ENCODE results near the gene HAPSTR1. TPM values are rescaled to one million over a fixed set of nuclear protein-coding genes. Genes with fewer than 3 reads are reported as not detected.

HAPSTR1 gene
- total and polyA plus RNA-seq, 2 of the 8 experiments (the other 6 are each of a cell fraction or from before 2014, with no cell fraction given) = 11.9 to 66.1 TPM

DNA sequence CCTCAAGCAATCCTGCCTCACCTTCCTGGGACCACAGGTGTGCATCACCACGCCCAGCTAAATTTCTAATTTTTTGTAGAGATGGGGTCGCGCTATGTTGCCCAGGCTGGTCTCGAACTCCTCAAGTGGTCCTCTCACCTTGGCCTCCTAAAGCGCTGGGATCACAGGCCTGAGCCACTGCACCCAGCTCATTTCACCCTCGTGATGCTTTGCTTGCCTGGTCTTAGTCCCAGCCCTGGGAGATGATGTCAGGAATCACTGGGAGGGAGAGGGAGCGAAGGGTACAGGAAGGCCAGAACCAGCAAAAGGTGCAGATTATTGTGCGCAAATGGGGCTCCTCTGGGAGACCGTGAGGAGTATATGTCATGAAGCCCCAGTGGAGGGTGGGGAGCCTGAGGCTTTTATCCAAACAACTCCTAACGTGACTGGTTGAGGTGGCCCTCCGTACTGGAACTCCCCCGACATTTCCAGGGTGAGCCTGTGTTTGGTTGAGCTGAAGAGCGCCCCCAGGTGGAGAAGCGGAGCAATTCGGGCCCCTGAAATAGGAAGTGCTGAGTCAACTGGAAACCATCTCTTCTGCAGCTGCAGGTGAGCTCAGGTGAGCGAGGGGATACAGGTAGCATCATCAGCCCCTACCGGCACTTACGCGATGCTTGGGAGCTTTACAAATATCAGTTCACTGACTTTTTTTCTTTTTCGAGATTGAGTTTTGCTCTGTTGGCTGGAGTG is 41.2 kb upstream of the HAPSTR1 start:
- POLR2A ChIA-PET (ENCODE audit: partially characterized antibody) = interaction anchor here (0.7 to 1.7 kb wide), 6 partner anchors 16 to 90 kb away, joined by 3 to 9 read pairs (median 4); partner anchors contain the start of gene HAPSTR1
- Histone ChIP-seq H3K79me1 (ENCODE audit: low read depth, low read length) (0 out of 2 replicates have a peak, but pooled peaks cover 2% of the 10 kb centered on the region), H3K23me2 (ENCODE audit: low read depth, low read length) (0 out of 2 replicates have a peak, but pooled peaks cover 2% of the 10 kb centered on the region), H3K9me3 (ENCODE audit: insufficient read depth in 2 of 2, low read depth in 1 of 2, low read length in 1 of 2) (no peaks in the 10 kb centered on the region; a peak in 1 of 4 replicates), H4K20me1 (replicated peaks in 1 of 2; ENCODE audit: control insufficient read depth in 1 of 2, insufficient read depth in 2 of 2, low read length in 2 of 2) (no peaks in the 10 kb centered on the region), H3K18ac (ENCODE audit: extremely low read depth, low read length) (no peak overlapping the region), H2AK5ac (ENCODE audit: low read depth, low read length) (no peak overlapping the region), H2AFZ (ENCODE audit: low read length) (0 out of 2 replicates have a peak overlapping the region, but pooled peaks have one; percentile 2), H3K9ac (replicated peaks in 1 of 4; ENCODE audit: extremely low read depth in 1 of 4, low read depth in 3 of 4, low read length in 3 of 4) (no peak overlapping the region), H3K36me3 (ENCODE audit: control insufficient read depth in 2 of 4, insufficient read depth in 4 of 4, low read length in 3 of 4) (no peaks in the 10 kb centered on the region), H3K23ac (ENCODE audit: insufficient read length) (no peak overlapping the region), H2BK20ac (ENCODE audit: low read length) (no peak overlapping the region), H2BK12ac (ENCODE audit: low read depth, low read length) (0 out of 2 replicates have a peak overlapping the region, but pooled peaks have one; percentile 7), H3K27me3 (replicated peaks in 1 of 4; ENCODE audit: control insufficient read depth in 3 of 4, extremely low read depth in 1 of 4, insufficient read depth in 3 of 4, low read length in 3 of 4) (no peaks in the 10 kb centered on the region), H3K14ac (ENCODE audit: insufficient read length) (no peak overlapping the region), H2BK15ac (ENCODE audit: low read length) (0 out of 2 replicates have a peak overlapping the region, but pooled peaks have one; percentile 32), H3K4me3 (ENCODE audit: extremely low read depth in 1 of 4, insufficient read depth in 2 of 4, low read depth in 3 of 4, low read length in 4 of 4) (no peak overlapping the region), H3K4me2 (ENCODE audit: insufficient read depth in 1 of 2, low read depth in 2 of 2, low read length in 2 of 2) (no peak overlapping the region; a peak in 1 of 4 replicates), H2BK120ac (replicated peaks; ENCODE audit: low read depth, low read length) (no peak overlapping the region), H4K8ac (ENCODE audit: extremely low read depth, insufficient read depth, low read length) (no peak overlapping the region; the same call in 1 of the 2 replicates), H2BK5ac (ENCODE audit: low read depth, low read length) (no peak overlapping the region), H3K4ac (replicated peaks; ENCODE audit: insufficient read length, low read depth, low read length) (no peak overlapping the region), H4K5ac (ENCODE audit: insufficient read length, low read depth, low read length) (no peak overlapping the region), H3K79me2 (ENCODE audit: control insufficient read depth in 1 of 2, insufficient read depth in 2 of 2, low read length in 2 of 2) (no peaks in the 10 kb centered on the region), H4K91ac (replicated peaks; ENCODE audit: insufficient read length, low read length) (peak overlapping the region; percentile 81), H3K56ac (replicated peaks; ENCODE audit: insufficient read length, low read depth, low read length) (no peak overlapping the region), H3K27ac (ENCODE audit: low read depth, low read length) (peak overlapping the region; percentile 16; the same call in 1 of the 2 replicates), H3K4me1 (replicated peaks in 1 of 4; ENCODE audit: control insufficient read depth in 3 of 4, insufficient read depth in 4 of 4, low read length in 3 of 4) (peaks cover 5 to 16% (median 10%) of the 10 kb centered on the region in 4 experiments)
- no peak for FAIRE-seq
- 52% methylated on average over 20 of the region's 20 CpGs; no CpG with 5 or more reads in 1 of the 2 experiments for WGBS, 2 experiments (ENCODE audit: extremely low coverage in 1 of 2, insufficient coverage in 1 of 2, insufficient read length in 1 of 2, insufficient replicate concordance in 2 of 2, low coverage in 1 of 2, low lambda C conversion rate in 2 of 2, missing lambda C conversion rate in 1 of 2)
- CTCF ChIA-PET (ENCODE audit: partially characterized antibody) = interaction anchor here (0.6 to 5.9 kb wide), 37 partner anchors 9 to 415 kb away, joined by 3 to 54 read pairs (median 4); no protein-coding TSS in a partner anchor
- peak; percentile 73 to 87 for DNase-seq (ENCODE audit: low read depth in 1 of 2, low spot score in 2 of 2)
- no peak for TF ChIP-seq CHD2 (IDR thresholded peaks at IDR 0.05; ENCODE audit: low read length)
- TF ChIP-seq, protein P1, sequence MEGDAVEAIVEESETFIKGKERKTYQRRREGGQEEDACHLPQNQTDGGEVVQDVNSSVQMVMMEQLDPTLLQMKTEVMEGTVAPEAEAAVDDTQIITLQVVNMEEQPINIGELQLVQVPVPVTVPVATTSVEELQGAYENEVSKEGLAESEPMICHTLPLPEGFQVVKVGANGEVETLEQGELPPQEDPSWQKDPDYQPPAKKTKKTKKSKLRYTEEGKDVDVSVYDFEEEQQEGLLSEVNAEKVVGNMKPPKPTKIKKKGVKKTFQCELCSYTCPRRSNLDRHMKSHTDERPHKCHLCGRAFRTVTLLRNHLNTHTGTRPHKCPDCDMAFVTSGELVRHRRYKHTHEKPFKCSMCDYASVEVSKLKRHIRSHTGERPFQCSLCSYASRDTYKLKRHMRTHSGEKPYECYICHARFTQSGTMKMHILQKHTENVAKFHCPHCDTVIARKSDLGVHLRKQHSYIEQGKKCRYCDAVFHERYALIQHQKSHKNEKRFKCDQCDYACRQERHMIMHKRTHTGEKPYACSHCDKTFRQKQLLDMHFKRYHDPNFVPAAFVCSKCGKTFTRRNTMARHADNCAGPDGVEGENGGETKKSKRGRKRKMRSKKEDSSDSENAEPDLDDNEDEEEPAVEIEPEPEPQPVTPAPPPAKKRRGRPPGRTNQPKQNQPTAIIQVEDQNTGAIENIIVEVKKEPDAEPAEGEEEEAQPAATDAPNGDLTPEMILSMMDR (IDR thresholded peaks at IDR 0.05; ENCODE audit: control extremely low read depth in 1 of 3, insufficient read depth in 1 of 3, low read depth in 1 of 3, low read length in 3 of 3) = peak; percentile 81 to 97 (median 85)
- TF ChIP-seq, protein P2, sequence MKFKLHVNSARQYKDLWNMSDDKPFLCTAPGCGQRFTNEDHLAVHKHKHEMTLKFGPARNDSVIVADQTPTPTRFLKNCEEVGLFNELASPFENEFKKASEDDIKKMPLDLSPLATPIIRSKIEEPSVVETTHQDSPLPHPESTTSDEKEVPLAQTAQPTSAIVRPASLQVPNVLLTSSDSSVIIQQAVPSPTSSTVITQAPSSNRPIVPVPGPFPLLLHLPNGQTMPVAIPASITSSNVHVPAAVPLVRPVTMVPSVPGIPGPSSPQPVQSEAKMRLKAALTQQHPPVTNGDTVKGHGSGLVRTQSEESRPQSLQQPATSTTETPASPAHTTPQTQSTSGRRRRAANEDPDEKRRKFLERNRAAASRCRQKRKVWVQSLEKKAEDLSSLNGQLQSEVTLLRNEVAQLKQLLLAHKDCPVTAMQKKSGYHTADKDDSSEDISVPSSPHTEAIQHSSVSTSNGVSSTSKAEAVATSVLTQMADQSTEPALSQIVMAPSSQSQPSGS (IDR thresholded peaks at IDR 0.05; ENCODE audit: low read length) = 0 out of 2 replicates have a peak, but pooled peaks have one; percentile 57
- peak; percentile 71; the same call in 1 of the 2 replicates for TF ChIP-seq JUN (IDR thresholded peaks at IDR 0.05; ENCODE audit: low read depth, low read length)
- peak; percentile 70; the same call in 1 of the 2 replicates for TF ChIP-seq YY1 (IDR thresholded peaks at IDR 0.05; ENCODE audit: low read depth, low read length)
- peak; percentile 99 for TF ChIP-seq MAFK (IDR thresholded peaks at IDR 0.05; ENCODE audit: low read depth, low read length)

All from H1 (cell line).